AG04450 (cell line): Measurements from ENCODE around the gene WWOX. TPM values are rescaled to one million over a fixed set of nuclear protein-coding genes. Genes with fewer than 3 reads are reported as not detected.

ENCODE experiments used
- CTCF ChIA-PET: fragments of 300-600, 350-600 bp; formaldehyde crosslinking; extraction: SDS; loops from one replicate; lab custom pipeline; 2022; ENCODE audit warnings: antibody characterized with exemption, inconsistent platforms; lab: Charles Lee
- POLR2A ChIA-PET: fragments of 350-600 bp; formaldehyde crosslinking; extraction: SDS; loops from one replicate; lab custom pipeline; 2021; ENCODE audit warnings: antibody characterized with exemption, inconsistent platforms; lab: Yijun Ruan, JAX
- DNase-seq: peaks from one replicate; pipeline ENCODE4 v3.0.0-alpha.2; 2011; ENCODE audit warnings: low read depth, low spot score
- H3K27ac ChIP-seq: one replicate; pipeline ENCODE4 v1.5.1; 2012; ENCODE audit warnings: low read depth, low read length, control low read depth
- H3K27me3 ChIP-seq: one replicate; pipeline ENCODE4 v1.6.0; 2012; ENCODE audit warnings: low read length; ENCODE audit not compliant: control insufficient read depth, insufficient read depth
- H3K4me3 ChIP-seq: 2 replicates; pipeline ENCODE4 v1.5.1; 2011; ENCODE audit warnings: mild to moderate bottlenecking, low read depth, low read length, control low read depth
- H3K9me3 ChIP-seq: 2 replicates; pipeline ENCODE4 v1.5.1; 2012; ENCODE audit warnings: low read length; ENCODE audit not compliant: control insufficient read depth, insufficient read depth
- CTCF ChIP-seq: IDR thresholded peaks from 2 replicates; pipeline ENCODE4 v1.5.1; 2011; ENCODE audit warnings: low read depth, low read length, control low read depth, inconsistent platforms
- polyA plus RNA-seq: library from polyadenylated mRNA; depleted of rRNA; stranded (reverse); fragments of >200 nt; gene quantifications from 2 replicates; pipeline ENCODE4 v1.2.3, GENCODE V29; 2011

WWOX gene
- polyA plus RNA-seq, 1 experiment = 2.1 TPM

GRCh38 chr16:78837706-78838105 lies 738.3 kb downstream of the WWOX start:
- DNase-seq = no peak
- Histone ChIP-seq H3K9me3 (peaks cover 30% of the 10 kb centered on the region; the same call in 1 of the 2 replicates), H3K27ac (no peak overlapping the region), H3K27me3 (no peaks in the 10 kb centered on the region), H3K4me3 (no peak overlapping the region)
- POLR2A ChIA-PET = no interaction called here
- CTCF ChIA-PET = no interaction called here
- no peak for TF ChIP-seq CTCF

- CTCF ChIA-PET = no interaction called here
- H3K9me3 ChIP-seq = peaks cover 30% of the 10 kb centered on the region; the same call in 1 of the 2 replicates
- H3K27ac ChIP-seq = no peak overlapping the region
- no peaks in the 10 kb centered on the region for H3K27me3 ChIP-seq
- no peak for TF ChIP-seq CTCF
- POLR2A ChIA-PET = no interaction called here
- DNase-seq = no peak
- H3K4me3 ChIP-seq = no peak overlapping the region
Observed at GRCh38 chr16:78838276-78838675, 738.8 kb downstream of the WWOX start.

- ChIA-PET CTCF (no interaction called here), POLR2A (no interaction called here)
- no peak for TF ChIP-seq CTCF
- DNase-seq = no peak
- peaks cover 29% of the 10 kb centered on the region; the same call in 1 of the 2 replicates for H3K9me3 ChIP-seq
- no peak overlapping the region for H3K27ac ChIP-seq
- H3K4me3 ChIP-seq = no peak overlapping the region
- H3K27me3 ChIP-seq = no peaks in the 10 kb centered on the region
Observed at GRCh38 chr16:78842950-78843349, 743.5 kb downstream of the WWOX start.

GRCh38 chr16:78843978-78844377 lies 744.5 kb downstream of the WWOX start:
- POLR2A ChIA-PET = no interaction called here
- TF ChIP-seq CTCF = no peak
- no peak overlapping the region for H3K4me3 ChIP-seq
- no peak for DNase-seq
- CTCF ChIA-PET = no interaction called here
- peaks cover 36% of the 10 kb centered on the region for H3K9me3 ChIP-seq
- no peaks in the 10 kb centered on the region for H3K27me3 ChIP-seq
- H3K27ac ChIP-seq = no peak overlapping the region

GRCh38 chr16:78844682-78845081 lies 745.2 kb downstream of the WWOX start:
- Histone ChIP-seq H3K27me3 (no peaks in the 10 kb centered on the region), H3K4me3 (no peak overlapping the region), H3K27ac (no peak overlapping the region), H3K9me3 (peaks cover 43% of the 10 kb centered on the region)
- ChIA-PET CTCF (no interaction called here), POLR2A (no interaction called here)
- DNase-seq = no peak
- no peak for TF ChIP-seq CTCF
